Middle frontal gyrus (tissue), 1 donor: ENCODE data around the gene UGT1A4.
"Not testable (repeated sequence)": the region's sequence is repeated elsewhere in the genome, so short reads cannot be mapped to it uniquely, and the experiment has no call there.

Experiments
- DNase-seq: peaks from one replicate; pipeline ENCODE4 v3.0.0-alpha.2; 2015; ENCODE audit warnings: low spot score; ENCODE audit errors: extremely low spot score

Gene UGT1A4

DNA sequence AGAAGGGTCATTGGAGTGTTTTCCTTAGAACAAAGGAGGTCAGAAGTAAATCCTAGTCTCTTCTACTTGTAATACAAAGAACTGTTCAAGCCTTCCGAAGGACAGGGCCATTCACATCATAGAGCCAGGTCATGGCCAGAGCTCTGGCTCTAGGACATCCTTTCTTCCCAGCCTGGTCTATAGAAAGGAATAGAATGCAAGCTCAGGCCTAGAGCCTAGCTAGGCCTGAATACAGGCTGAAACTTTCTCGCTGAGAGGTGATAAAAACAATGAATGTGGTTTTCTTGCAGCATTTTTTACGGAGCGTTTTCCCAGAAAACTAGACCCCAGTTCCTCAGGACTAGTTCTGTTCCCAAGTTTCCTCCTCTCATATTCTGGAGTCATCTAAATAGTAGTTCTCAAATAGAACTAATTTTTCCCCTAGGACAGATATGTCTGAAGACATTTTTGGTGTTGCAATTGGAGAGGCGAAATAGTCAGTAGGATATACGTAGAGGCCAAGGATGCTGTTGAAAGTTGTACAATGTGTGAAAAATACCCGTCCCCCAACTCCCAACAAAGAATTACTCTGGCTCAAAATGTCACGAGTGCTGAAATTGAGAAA, 19.0 kb upstream of the UGT1A4 start:
- DNase-seq: no peak

DNA sequence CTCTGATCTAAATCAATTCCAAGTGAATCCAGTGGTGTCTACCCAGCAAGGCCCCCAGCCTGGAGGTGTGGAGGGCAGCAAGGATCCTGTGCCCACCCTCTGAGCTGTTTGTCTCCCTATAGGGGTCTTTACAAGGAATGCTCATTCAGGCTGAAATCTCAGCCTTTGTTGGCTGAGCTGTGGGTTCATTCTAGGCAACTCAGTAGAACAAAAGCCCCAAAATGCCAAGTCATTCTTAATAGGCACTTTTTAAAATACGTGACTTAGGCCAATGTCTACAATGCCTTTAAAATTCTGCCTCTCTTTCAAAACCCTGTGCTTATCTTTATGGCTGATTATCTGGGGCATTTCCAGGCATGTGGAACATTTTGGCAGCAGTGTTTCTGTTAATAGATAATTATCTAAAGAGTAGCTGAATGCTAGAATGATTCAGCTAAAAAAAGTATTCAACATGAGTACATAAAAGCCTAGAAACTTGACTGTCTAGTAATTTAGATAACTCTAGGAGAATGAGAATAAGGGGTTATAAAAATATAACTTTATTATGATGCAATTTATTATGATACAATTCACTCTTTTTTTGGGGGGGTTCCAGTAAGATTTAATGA, 18.4 kb upstream of the UGT1A4 start:
- DNase-seq: no peak

DNA sequence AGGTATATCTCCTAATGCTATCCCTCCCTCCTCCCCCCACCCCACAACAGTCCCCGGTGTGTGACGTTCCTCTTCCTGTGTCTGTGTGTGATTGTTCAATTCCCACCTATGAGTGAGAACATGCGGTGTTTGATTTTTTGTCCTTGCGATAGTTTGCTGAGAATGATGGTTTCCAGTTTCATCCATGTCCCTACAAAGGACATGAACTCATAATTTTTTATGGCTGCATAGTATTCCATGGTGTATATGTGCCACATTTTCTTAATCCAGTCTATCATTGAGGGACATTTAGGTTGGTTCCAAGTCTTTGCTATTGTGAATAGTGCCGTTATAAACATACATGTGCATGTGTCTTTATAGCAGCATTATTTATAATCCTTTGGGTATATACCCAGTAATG, 17.7 kb upstream of the UGT1A4 start:
- DNase-seq: not testable (repeated sequence)

- DNase-seq: no peak
Measured at GRCh38 chr2:233702238-233702637, 16.3 kb upstream of the UGT1A4 start.

DNA sequence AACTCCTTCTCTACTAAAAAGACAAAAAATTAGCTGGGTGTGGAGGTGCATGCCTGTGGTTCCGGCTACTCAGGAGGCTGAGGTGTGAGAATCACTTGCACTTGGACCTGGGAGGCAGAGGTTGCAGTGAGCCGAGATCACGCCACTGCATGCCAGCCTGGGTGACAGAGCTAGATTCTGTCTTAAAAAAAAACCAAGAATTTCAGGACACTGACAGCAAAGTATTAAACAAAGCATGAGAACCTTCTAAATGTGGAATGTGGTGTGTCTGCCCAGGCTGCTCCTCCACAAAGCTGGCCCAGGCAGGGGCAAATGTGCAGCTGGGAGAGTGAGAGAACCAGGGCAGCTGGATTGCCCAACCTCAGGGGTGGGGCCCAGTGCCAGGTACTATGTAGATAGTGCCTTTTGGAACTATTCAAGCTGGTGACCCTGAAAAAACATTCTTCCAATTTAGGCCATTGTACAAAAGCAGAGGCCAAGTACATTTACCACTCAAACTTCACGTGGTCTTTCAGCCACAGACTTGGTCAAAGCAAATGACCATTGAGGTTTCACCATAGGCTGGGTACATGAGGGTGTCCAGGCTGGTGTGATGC, 12.5 kb upstream of the UGT1A4 start:
- no peak for DNase-seq

- no peak for DNase-seq
Measured at GRCh38 chr2:233706720-233707119, 11.8 kb upstream of the UGT1A4 start.

GRCh38 chr2:233707940-233708644, 10.4 kb upstream of the UGT1A4 start:
- DNase-seq: no peak

DNA sequence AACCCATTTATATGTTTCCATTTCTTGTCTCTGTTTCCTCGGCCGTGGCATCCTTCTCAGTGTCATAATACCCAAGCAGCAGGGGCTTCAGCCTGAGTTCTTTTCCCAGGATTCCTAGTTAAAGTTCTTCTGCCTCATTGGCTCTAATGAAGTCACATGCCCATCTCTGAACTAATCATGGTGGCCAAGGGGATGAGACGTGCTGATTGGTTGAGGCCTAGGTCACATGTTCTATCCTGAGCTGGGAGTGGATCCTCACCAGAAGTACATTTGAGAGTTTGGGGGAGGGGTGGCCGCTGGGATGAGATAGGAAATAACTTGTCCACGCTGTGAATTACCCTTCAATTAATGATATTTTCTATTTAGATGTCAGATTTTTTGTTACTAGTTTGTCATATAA, 9.6 kb upstream of the UGT1A4 start:
- no peak for DNase-seq

GRCh38 chr2:233711312-233712008, 7.1 kb upstream of the UGT1A4 start:
- DNase-seq: peak; percentile 16

DNA sequence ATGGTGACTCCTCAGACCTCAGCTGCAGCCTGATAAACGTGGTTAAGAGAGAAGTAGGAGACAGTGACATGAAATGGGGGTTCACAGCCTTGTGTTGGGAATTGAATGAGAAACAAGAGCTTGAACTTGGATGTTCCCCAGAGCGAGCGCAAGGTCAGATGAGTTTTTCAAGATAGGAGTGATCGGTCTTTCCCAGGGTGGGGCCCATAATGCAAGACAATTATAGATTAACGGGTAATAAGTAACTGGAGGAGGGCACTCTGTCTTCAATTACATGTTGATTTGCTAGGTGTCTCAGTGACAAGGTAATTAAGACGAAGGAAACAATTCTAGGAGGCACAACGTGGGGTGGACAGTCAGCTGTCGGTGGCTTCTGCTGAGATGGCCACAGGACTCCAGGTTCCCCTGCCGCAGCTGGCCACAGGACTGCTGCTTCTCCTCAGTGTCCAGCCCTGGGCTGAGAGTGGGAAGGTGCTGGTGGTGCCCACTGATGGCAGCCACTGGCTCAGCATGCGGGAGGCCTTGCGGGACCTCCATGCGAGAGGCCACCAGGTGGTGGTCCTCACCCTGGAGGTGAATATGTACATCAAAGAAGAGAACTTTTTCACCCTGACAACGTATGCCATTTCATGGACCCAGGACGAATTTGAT, 5.8 kb upstream of the UGT1A4 start, which contains the start of gene UGT1A5:
Gene UGT1A5 (plus strand): TSS at position 297 of the 651 bp plus-strand sequence. CDS start 85 bp downstream, at position 382.
- no peak for DNase-seq

DNA sequence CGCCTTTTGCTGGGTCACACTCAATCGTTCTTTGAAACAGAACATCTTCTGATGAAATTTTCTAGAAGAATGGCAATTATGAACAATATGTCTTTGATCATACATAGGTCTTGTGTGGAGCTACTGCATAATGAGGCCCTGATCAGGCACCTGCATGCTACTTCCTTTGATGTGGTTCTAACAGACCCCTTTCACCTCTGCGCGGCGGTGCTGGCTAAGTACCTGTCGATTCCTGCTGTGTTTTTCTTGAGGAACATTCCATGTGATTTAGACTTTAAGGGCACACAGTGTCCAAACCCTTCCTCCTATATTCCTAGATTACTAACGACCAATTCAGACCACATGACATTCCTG, 5.3 kb upstream of the UGT1A4 start:
- no peak for DNase-seq

DNA sequence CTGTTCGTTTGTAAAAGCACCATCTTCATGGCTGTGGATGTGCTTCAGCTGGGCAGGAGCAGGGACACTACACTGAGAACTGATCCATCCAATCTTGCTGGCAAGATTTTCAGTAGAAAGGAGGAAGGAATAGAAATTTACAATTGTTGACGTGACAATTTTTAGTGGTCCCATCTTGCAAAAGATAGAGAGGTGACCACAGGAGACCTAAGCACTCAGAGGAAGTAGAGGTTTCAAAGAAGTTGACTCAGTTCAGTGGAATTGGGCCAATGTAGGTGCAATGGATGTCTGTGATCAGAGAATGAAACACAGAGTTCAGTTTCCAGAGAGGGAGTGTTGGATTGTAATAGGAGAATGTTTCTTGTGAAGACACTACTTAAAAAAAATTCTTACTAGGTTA, 4.4 kb upstream of the UGT1A4 start:
- no peak for DNase-seq

DNA sequence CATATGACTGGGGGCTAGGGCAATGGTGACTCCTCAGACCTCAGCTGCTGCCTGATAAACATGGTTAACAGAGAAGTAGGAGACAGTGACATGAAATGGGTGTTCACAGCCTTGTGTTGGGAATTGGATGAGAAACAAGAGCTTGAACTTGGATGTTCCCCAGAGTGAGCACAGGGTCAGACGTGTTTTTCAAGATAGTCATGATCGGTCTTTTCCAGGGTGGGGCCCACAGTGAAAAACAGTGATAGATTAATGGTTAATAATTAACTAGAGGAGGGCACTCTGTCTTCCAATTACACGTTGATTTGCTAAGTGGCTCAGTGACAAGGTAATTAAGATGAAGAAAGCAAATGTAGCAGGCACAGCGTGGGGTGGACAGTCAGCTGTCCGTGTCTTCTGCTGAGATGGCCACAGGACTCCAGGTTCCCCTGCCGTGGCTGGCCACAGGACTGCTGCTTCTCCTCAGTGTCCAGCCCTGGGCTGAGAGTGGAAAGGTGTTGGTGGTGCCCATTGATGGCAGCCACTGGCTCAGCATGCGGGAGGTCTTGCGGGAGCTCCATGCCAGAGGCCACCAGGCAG, 10.3 kb downstream of the UGT1A4 start, which contains the start of gene UGT1A3:
Gene UGT1A3 (plus strand): TSS at position 320 of the 579 bp plus-strand sequence. CDS start 85 bp downstream, at position 405.
- DNase-seq: no peak

GRCh38 chr2:233736868-233737653, 18.5 kb downstream of the UGT1A4 start:
- DNase-seq: not testable (repeated sequence)

- DNase-seq: no peak
Measured at GRCh38 chr2:233740870-233741269, 22.3 kb downstream of the UGT1A4 start.

GRCh38 chr2:233743464-233744259, 25.1 kb downstream of the UGT1A4 start:
- no peak for DNase-seq

- DNase-seq: no peak
Measured at GRCh38 chr2:233745073-233745755, 26.7 kb downstream of the UGT1A4 start.

- not testable (repeated sequence) for DNase-seq
Measured at GRCh38 chr2:233745838-233746237, 27.3 kb downstream of the UGT1A4 start.
